ENCODE measurements around the gene PHACTR3. TPM values are rescaled to one million over a fixed set of nuclear protein-coding genes. Genes with fewer than 3 reads are reported as not detected.

Gene PHACTR3
- total RNA-seq, 1 experiment from 2014 or later = not detected

DNA sequence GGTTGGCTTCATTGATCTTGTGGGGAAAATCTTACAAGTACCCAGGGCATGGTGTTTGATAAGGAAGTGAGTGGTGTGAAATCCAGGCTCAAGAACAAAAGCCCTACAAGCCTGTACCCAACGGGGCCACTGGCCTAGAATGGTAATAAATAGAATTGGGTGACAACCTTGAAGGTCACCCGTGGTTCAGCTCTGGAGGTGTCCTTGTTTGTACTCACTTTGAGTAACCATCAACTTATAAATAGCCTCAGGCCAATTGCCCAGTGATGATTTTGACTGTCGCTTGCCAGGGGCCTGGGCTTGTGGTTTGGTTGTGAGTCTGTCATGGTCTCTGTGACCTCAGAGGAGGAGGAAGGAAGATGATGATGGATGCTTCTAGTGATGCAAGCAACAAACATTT lies 87.8 kb downstream of the PHACTR3 start (continued):
- TF ChIP-seq, protein P1, sequence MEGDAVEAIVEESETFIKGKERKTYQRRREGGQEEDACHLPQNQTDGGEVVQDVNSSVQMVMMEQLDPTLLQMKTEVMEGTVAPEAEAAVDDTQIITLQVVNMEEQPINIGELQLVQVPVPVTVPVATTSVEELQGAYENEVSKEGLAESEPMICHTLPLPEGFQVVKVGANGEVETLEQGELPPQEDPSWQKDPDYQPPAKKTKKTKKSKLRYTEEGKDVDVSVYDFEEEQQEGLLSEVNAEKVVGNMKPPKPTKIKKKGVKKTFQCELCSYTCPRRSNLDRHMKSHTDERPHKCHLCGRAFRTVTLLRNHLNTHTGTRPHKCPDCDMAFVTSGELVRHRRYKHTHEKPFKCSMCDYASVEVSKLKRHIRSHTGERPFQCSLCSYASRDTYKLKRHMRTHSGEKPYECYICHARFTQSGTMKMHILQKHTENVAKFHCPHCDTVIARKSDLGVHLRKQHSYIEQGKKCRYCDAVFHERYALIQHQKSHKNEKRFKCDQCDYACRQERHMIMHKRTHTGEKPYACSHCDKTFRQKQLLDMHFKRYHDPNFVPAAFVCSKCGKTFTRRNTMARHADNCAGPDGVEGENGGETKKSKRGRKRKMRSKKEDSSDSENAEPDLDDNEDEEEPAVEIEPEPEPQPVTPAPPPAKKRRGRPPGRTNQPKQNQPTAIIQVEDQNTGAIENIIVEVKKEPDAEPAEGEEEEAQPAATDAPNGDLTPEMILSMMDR (IDR thresholded peaks at IDR 0.05 in 2 of 3, conservative IDR thresholded peaks at IDR 0.05 in 1 of 3; ENCODE audit: borderline replicate concordance in 1 of 3, insufficient read depth in 1 of 3, low read depth in 2 of 3, low read length in 2 of 3) = no peak
- TF ChIP-seq EZH2phosphoT487 (IDR thresholded peaks at IDR 0.05; ENCODE audit: borderline replicate concordance) (no peak), ZNF274 (IDR thresholded peaks at IDR 0.05; ENCODE audit: low read depth, low read length) (no peak), SRF (IDR thresholded peaks at IDR 0.05; ENCODE audit: low read depth) (no peak), POLR2A (IDR thresholded peaks at IDR 0.05; ENCODE audit: borderline replicate concordance, extremely low read depth, insufficient read depth, insufficient read length) (no peak)
- TF ChIP-seq, protein P2, sequence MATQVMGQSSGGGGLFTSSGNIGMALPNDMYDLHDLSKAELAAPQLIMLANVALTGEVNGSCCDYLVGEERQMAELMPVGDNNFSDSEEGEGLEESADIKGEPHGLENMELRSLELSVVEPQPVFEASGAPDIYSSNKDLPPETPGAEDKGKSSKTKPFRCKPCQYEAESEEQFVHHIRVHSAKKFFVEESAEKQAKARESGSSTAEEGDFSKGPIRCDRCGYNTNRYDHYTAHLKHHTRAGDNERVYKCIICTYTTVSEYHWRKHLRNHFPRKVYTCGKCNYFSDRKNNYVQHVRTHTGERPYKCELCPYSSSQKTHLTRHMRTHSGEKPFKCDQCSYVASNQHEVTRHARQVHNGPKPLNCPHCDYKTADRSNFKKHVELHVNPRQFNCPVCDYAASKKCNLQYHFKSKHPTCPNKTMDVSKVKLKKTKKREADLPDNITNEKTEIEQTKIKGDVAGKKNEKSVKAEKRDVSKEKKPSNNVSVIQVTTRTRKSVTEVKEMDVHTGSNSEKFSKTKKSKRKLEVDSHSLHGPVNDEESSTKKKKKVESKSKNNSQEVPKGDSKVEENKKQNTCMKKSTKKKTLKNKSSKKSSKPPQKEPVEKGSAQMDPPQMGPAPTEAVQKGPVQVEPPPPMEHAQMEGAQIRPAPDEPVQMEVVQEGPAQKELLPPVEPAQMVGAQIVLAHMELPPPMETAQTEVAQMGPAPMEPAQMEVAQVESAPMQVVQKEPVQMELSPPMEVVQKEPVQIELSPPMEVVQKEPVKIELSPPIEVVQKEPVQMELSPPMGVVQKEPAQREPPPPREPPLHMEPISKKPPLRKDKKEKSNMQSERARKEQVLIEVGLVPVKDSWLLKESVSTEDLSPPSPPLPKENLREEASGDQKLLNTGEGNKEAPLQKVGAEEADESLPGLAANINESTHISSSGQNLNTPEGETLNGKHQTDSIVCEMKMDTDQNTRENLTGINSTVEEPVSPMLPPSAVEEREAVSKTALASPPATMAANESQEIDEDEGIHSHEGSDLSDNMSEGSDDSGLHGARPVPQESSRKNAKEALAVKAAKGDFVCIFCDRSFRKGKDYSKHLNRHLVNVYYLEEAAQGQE (IDR thresholded peaks at IDR 0.05; ENCODE audit: low read depth) = no peak

DNA sequence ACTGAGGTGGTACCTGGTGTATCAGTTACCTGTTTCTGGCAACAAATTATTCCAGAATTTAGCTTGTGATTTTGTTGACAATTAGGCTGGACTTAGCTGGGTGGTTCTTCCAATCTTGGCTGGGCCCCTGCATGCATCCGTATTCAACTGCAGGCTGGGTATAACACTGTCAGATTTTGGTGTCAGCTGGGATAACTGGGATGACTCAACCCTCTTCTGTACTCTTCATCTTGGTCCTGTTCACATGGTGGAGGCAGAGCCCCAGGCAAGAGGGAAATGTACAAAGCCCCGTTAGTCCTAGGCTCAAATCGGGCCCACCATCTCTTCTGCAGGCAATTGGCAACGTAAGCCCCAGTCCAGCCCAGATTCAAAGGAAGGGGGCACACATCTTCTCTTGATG lies 89.2 kb downstream of the PHACTR3 start:
- no peaks in the 10 kb centered on the region for H4K20me1 ChIP-seq (ENCODE audit: insufficient read depth)
- CTCF ChIA-PET = no interaction called here
- ATAC-seq = no peak
- H3K27ac ChIP-seq (ENCODE audit: low read depth, low read length) = no peak overlapping the region
- no peak overlapping the region for H3K9ac ChIP-seq (ENCODE audit: low read length)
- H3K4me2 ChIP-seq (ENCODE audit: low read length) = no peak overlapping the region
- BruUV-seq (replicated peaks) = no TSS peak
- RAD21 ChIA-PET (ENCODE audit: low non-redundant PET in 1 of 2, low total read pairs in 2 of 2, uncharacterized antibody in 2 of 2, unreplicated experiment in 2 of 2) = interaction anchor here in 1 of 2 experiments (0.5 kb wide), 1 partner anchor 51 kb away, joined by 3 read pairs; no protein-coding TSS in a partner anchor
- no peak overlapping the region for H3K4me3 ChIP-seq (replicated peaks in 1 of 2; ENCODE audit: low read depth in 1 of 2, low read length in 2 of 2)
- no peak overlapping the region for H2AFZ ChIP-seq (ENCODE audit: low read depth, low read length, poor library complexity, severe bottlenecking)
- H3K27me3 ChIP-seq (ENCODE audit: insufficient read depth, low read length) = peaks cover 58% of the 10 kb centered on the region
- H3K9me2 ChIP-seq (ENCODE audit: insufficient read depth) = no peaks in the 10 kb centered on the region
- H3K79me2 ChIP-seq (ENCODE audit: insufficient read depth, low read length) = no peaks in the 10 kb centered on the region
- intact Hi-C loops (cut with micrococcal nuclease) = no loop called here
- no peaks in the 10 kb centered on the region for H3K36me3 ChIP-seq (ENCODE audit: control insufficient read depth in 1 of 2, insufficient read depth in 2 of 2, low read length in 2 of 2)
- H3K9me3 ChIP-seq (ENCODE audit: control insufficient read depth in 1 of 2, insufficient read depth in 1 of 2, low read depth in 1 of 2, low read length in 2 of 2) = no peaks in the 10 kb centered on the region
- H3K4me1 ChIP-seq (ENCODE audit: control insufficient read depth in 1 of 2, insufficient read depth in 2 of 2, low read length in 2 of 2) = no peaks in the 10 kb centered on the region
- no peak for DNase-seq (ENCODE audit: low read depth, low spot score)
- POLR2A ChIA-PET = no interaction called here
- TF ChIP-seq, protein P3, sequence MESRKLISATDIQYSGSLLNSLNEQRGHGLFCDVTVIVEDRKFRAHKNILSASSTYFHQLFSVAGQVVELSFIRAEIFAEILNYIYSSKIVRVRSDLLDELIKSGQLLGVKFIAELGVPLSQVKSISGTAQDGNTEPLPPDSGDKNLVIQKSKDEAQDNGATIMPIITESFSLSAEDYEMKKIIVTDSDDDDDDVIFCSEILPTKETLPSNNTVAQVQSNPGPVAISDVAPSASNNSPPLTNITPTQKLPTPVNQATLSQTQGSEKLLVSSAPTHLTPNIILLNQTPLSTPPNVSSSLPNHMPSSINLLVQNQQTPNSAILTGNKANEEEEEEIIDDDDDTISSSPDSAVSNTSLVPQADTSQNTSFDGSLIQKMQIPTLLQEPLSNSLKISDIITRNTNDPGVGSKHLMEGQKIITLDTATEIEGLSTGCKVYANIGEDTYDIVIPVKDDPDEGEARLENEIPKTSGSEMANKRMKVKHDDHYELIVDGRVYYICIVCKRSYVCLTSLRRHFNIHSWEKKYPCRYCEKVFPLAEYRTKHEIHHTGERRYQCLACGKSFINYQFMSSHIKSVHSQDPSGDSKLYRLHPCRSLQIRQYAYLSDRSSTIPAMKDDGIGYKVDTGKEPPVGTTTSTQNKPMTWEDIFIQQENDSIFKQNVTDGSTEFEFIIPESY (IDR thresholded peaks at IDR 0.05; ENCODE audit: extremely low read depth, insufficient replicate concordance, low read length) = no peak
- TF ChIP-seq, protein P1 (IDR thresholded peaks at IDR 0.05 in 2 of 3, conservative IDR thresholded peaks at IDR 0.05 in 1 of 3; ENCODE audit: borderline replicate concordance in 1 of 3, insufficient read depth in 1 of 3, low read depth in 2 of 3, low read length in 2 of 3) = no peak
- TF ChIP-seq CBX3 (IDR thresholded peaks at IDR 0.05; ENCODE audit: low read depth) (no peak), EGR1 (IDR thresholded peaks at IDR 0.05; ENCODE audit: low read depth) (no peak), SIN3A (IDR thresholded peaks at IDR 0.05; ENCODE audit: low read depth) (no peak), TCF7L2 (IDR thresholded peaks at IDR 0.05; ENCODE audit: borderline replicate concordance, extremely low read depth, insufficient read depth, insufficient read length) (no peak), ZNF274 (IDR thresholded peaks at IDR 0.05; ENCODE audit: low read depth, low read length) (no peak), YY1 (IDR thresholded peaks at IDR 0.05; ENCODE audit: extremely low read depth, insufficient replicate concordance, low read depth, low read length) (no peak), EZH2phosphoT487 (IDR thresholded peaks at IDR 0.05; ENCODE audit: borderline replicate concordance) (no peak), JUND (IDR thresholded peaks at IDR 0.05) (no peak)
- TF ChIP-seq, protein P4, sequence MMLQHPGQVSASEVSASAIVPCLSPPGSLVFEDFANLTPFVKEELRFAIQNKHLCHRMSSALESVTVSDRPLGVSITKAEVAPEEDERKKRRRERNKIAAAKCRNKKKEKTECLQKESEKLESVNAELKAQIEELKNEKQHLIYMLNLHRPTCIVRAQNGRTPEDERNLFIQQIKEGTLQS (IDR thresholded peaks at IDR 0.05) = no peak

Data from HCT116 (cell line).